ENCODE measurements around the gene PLCL2.

DNA sequence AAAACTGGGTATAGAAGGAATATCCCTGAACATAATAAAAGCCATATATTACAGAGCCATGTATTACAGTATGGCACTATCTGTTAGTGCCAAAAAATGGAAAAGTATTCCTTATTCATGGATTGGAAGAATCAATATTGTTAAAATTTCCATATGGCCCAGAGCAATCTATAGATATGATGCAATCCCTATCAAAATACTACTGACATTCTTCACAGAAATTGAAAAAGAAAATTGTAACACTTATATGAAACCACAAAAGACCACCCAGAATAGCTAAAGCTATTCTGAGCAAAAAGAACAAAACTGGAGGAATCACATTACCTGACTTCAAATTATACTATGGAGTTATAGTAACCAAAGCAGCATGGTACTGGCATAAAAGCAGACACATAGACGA, 218.8 kb downstream of the PLCL2 start:
- no peak for TF ChIP-seq EP300 (IDR thresholded peaks at IDR 0.05)
- TF ChIP-seq, protein P1, sequence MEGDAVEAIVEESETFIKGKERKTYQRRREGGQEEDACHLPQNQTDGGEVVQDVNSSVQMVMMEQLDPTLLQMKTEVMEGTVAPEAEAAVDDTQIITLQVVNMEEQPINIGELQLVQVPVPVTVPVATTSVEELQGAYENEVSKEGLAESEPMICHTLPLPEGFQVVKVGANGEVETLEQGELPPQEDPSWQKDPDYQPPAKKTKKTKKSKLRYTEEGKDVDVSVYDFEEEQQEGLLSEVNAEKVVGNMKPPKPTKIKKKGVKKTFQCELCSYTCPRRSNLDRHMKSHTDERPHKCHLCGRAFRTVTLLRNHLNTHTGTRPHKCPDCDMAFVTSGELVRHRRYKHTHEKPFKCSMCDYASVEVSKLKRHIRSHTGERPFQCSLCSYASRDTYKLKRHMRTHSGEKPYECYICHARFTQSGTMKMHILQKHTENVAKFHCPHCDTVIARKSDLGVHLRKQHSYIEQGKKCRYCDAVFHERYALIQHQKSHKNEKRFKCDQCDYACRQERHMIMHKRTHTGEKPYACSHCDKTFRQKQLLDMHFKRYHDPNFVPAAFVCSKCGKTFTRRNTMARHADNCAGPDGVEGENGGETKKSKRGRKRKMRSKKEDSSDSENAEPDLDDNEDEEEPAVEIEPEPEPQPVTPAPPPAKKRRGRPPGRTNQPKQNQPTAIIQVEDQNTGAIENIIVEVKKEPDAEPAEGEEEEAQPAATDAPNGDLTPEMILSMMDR (IDR thresholded peaks at IDR 0.05): no peak
